ENCODE results near the gene PAEP. TPM values are rescaled to one million over a fixed set of nuclear protein-coding genes. Genes with fewer than 3 reads are reported as not detected.
"Not testable (repeated sequence)": the region's sequence is repeated elsewhere in the genome, so short reads cannot be mapped to it uniquely, and the experiment has no call there.

Gene PAEP
- total RNA-seq, 1 donor from 2014 or later: not detected

- DNase-seq (ENCODE audit: low spot score): peak; percentile 33
- not testable (repeated sequence) for ATAC-seq
Measured at GRCh38 chr9:135549478-135550343, 11.8 kb upstream of the PAEP start.

DNA sequence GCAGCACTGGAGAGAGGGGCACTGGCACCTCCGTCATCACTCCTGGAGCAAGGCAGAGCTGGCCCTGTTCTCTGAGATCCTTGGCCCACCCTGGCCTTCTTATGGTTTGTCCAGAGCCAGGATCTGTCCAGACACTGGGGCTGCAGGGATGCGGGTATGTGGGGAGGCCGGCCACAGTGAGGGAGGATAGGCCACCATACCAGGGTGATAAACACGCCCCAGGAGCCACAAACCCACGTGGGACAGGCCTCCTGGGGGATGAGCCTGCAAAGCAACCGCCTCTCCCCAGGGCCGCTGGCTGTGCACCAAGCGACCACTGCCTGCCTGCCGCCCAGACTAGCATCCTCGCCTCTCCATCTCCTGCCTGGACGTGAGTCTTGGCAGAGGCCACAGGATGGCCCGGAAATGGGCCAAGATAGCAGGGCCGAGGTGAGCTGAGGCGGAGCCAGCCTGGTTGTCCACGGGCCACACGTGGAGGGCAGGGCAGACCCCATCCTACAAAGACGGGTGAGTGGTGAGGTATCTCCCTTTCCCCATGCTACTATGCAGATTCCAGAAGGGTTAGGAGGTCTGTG is 11.1 kb upstream of the PAEP start:
- ATAC-seq (no peak), DNase-seq (ENCODE audit: low spot score) (peak; percentile 35)

DNA sequence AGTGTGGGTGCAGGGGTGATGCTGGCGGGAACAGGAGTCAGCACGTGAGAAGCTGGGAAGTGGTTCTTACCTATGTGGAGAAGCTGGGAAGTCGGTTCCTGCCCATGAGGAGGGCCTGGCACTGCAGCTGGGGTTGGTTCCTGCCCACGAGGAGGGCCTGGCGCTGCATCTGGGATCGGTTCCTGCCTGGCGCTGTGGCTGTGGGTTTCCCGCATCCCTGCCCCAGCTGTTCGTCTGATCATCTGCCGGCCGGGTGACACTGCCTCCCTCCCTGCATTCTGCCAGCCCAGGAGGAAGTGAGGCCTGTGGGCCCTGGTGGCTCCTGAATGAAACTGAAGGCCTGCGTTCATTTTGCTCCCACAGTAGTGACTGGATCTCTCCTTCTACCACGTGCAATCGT is 10.5 kb upstream of the PAEP start:
- DNase-seq (ENCODE audit: low spot score): peak; percentile 30

GRCh38 chr9:135551456-135551855 is 10.1 kb upstream of the PAEP start:
- DNase-seq (ENCODE audit: low spot score) (peak; percentile 34), ATAC-seq (no peak)

More for the DNA sequence above, 10.5 kb upstream of the PAEP start:
- ATAC-seq: no peak

- DNase-seq (ENCODE audit: low spot score) (peak; percentile 30), ATAC-seq (no peak)
Measured at GRCh38 chr9:135552021-135552697, 9.4 kb upstream of the PAEP start.

DNA sequence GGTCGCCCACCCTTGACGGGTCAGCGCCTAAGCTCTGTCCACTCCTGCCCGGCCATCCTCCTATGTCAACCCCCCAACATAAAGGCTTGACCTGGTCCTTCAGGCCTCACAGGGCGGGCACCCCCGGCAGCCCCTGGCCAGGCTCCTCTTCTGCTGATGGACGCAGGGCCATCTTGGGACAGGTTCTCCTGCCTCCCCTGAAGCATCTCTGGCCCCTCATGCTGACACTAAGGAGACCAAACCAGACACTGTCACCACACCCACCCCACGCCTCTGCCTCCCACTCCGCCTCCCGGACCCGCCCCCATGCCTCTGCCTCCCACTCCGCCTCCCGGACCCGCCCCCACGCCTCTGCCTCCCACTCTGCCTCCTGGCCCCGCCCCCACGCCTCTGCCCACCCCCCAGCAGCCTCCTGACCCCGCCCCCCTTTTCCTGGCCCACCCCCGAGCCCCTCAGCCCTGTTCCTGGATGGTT is 8.8 kb upstream of the PAEP start:
- DNase-seq (ENCODE audit: low spot score) (peak; percentile 39), ATAC-seq (no peak)

GRCh38 chr9:135554718-135555117 is 6.8 kb upstream of the PAEP start:
- ATAC-seq: no peak
- DNase-seq (ENCODE audit: low spot score): no peak

DNA sequence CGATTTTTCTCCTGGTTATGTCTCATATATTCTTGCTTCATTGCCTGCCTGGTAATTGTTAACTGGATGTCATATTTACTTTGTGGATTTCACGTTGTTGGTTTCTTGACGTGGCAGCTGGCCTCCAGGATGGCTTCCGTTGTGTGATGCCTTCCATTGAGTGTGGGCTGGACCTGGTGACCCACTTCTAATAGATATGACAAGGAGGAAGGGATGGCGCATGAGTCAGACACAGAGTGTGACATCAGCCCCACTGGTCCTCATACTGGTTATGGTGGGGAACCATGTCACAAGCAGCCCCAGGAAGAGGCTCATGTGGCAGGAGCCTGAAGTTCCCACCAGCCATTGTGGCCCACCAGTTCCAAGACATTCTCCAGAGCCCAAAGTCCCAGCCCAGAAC is 6.4 kb upstream of the PAEP start:
- DNase-seq (ENCODE audit: low spot score): no peak
- no peak for ATAC-seq

DNA sequence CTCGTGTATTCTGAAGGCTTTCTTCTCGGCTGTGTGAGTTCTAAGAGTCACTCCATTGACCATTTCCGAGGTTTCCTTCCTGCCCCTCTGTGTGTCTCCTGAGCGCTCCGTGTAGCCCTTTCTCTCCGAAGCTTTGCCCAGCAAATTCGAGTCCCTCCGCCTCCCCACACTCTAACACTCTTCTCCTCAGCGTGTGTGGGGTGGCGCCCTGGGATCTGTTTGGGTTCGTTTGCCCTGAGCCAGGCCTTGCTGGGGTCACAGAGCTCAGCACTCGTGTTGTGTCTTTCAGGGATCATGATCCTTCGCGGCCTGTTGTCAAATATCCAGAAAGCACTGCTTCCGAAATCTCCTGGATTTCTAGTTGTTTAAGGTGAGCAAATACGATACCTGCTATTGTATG is 5.6 kb upstream of the PAEP start:
- ATAC-seq (no peak), DNase-seq (ENCODE audit: low spot score) (no peak)

DNA sequence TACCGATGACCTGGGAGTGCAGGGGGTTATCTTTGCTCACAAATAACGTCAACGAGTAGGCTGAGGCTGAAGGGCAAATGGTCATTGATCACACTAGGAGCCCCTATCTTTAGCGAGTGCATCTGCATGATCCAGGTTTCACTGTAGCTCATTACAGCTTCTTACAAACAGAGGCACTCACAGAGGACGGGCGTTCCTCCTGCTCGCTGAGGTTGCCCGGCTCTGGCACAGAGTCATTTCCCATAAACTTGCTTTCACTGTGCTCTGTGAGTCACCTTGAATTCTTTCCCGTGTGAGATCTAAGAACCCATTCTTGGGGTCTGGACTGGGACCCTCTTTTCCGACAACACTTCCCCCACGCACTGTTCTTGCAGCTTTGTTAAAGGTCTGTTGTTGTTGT is 1.9 kb upstream of the PAEP start:
- no peak for ATAC-seq
- DNase-seq (ENCODE audit: low spot score): no peak

DNA sequence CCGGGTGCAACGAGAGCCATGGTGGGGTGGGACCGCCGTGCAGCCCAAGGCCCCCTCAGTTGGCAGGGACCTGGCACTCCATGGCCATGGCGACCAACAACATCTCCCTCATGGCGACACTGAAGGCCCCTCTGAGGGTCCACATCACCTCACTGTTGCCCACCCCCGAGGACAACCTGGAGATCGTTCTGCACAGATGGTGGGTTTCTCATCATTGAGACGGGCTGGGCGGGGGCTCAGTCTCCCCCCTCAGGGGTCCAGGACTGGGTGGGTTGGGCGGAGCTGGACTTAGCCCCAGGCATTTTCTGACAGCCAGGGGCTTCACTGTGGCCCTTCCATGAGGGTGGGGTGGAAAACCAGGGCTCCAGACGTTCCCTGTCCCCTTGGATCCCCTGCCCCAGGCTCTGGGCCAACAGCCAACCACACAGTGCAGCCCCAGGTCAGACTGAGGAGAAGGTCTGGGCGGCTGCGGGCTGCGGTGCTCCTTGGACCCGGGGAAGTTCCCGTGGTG is 734 bp downstream of the PAEP start:
- peak; percentile 36 for DNase-seq (ENCODE audit: low spot score)
- no peak for ATAC-seq

- no peak for DNase-seq (ENCODE audit: low spot score)
Measured at GRCh38 chr9:135563039-135563476, 1.5 kb downstream of the PAEP start.

GRCh38 chr9:135563858-135564257 is 2.3 kb downstream of the PAEP start:
- ATAC-seq (no peak), DNase-seq (ENCODE audit: low spot score) (no peak)

More at GRCh38 chr9:135563039-135563476, 1.5 kb downstream of the PAEP start:
- no peak for ATAC-seq

GRCh38 chr9:135565141-135565628 is 3.6 kb downstream of the PAEP start:
- no peak for ATAC-seq
- no peak for DNase-seq (ENCODE audit: low spot score)

DNA sequence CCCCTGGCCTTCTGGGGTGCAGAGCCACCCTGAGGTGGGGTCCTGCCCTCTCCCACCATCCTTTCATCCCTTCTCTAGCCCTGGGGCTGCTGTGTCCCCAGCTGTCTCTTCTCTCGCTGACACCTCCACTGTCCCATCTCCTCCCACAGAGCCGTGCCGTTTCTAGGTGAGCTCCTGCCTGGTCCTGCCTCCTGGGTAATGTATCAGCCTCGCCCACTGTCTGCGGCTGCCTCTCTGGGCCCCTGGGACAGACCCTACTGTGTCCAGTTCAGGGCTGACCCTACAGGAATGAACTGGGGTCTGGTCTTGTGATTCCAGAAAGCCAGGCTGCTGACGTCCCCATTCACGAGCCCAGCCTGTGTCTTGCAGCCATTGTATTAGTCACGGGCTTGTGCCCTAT is 4.1 kb downstream of the PAEP start:
- ATAC-seq: no peak
- no peak for DNase-seq (ENCODE audit: low spot score)

DNA sequence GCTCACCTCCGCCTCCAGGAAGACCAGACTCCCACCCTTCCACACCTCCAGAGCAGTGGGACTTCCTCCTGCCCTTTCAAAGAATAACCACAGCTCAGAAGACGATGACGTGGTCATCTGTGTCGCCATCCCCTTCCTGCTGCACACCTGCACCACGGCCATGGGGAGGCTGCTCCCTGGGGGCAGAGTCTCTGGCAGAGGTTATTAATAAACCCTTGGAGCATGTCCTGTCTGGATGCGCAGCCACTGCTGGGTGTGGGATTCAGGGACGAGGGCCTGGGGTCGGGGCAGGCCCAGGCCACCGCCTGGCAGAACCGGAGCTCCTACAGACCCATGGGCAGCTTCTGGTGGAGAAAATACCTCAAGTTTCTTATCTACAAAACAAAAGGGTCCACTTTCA is 5.0 kb downstream of the PAEP start:
- ATAC-seq: no peak
- DNase-seq (ENCODE audit: low spot score): no peak

DNA sequence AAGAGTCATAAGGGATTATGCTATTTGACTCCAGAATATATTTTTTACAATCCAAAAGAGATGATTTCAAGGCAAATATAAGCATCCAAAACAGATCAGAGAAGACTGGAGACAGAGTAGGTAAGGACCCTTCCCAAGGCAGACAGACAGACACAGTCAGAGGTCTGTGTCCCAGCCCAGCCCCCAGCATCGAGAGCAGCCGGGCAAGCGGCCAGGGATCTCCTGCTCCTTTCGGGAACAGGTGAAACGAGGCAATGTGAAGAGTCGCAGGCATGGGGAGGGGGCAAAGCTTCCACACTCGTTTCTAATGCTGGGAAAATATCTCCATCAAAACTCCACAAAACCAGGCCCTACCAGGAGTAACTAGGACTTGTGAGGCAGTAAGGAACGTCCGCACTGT is 5.8 kb downstream of the PAEP start:
- ATAC-seq (no peak), DNase-seq (ENCODE audit: low spot score) (no peak)

DNA sequence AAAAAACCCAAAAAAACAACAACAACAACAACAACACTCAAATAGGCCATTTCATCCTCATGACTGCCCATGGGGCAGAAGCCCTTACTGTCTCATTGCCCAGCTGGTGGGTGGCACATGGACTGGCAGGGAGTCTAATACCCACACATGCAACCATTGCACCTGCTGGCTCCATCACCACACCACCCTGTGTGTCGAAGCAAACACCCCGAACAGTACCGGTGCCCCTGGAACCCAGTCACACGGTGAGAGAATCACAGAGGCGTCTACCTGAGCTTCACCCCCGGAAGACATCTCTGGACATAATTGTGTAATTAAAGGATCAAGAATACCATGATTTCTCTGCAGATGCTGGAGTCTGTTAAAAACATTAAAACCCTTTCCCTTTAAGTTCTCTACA is 6.5 kb downstream of the PAEP start:
- no peak for ATAC-seq
- DNase-seq (ENCODE audit: low spot score): no peak

- no peak for ATAC-seq
Measured at GRCh38 chr9:135570456-135570855, 8.9 kb downstream of the PAEP start.

DNA sequence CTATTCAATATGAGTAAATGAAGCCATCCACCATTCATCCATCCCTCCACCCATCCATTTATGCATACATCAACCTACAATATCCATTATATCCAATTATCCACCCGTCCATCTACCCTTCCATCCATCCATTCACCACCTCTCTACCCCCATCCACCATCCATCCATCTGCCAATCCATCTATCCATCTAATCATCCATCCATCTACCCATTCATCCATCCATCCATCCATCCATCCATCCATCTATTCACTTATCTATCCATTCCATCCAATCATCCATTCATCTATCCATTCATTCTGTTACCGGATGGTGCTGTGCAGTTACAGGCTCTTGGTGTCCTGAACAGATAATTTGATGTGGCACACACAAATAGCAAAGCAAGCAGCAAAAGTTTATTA is 10.7 kb downstream of the PAEP start:
- DNase-seq (ENCODE audit: low spot score) (no peak), ATAC-seq (no peak)

More at GRCh38 chr9:135570456-135570855, 8.9 kb downstream of the PAEP start:
- DNase-seq (ENCODE audit: low spot score): no peak

GRCh38 chr9:135573124-135573523 is 11.6 kb downstream of the PAEP start:
- ATAC-seq (no peak), DNase-seq (ENCODE audit: low spot score) (no peak)

Measured in left lobe of liver (tissue), 2 donors.